ENCODE data around the gene FSHR.

Gene FSHR

DNA sequence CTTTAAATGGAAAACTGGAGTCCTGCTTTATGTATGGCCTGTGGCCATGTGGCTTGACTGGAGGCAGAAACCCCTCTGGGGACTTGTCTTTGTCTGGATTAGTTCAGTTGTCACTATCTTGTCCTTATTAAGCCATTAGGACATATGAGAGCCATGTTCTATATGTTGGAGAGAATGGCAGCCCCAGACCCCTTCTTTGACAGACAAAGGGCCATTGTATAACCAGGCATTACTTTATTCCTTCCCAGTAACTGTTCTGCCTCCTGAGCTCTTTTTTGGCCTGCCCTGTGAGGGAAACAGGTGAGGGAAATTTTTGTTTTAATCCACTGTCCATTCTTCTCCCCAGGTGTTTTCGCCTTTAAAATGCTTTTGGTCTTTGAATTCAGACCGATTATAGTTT lies 43.3 kb downstream of the FSHR start:
- DNase-seq = no peak

DNA sequence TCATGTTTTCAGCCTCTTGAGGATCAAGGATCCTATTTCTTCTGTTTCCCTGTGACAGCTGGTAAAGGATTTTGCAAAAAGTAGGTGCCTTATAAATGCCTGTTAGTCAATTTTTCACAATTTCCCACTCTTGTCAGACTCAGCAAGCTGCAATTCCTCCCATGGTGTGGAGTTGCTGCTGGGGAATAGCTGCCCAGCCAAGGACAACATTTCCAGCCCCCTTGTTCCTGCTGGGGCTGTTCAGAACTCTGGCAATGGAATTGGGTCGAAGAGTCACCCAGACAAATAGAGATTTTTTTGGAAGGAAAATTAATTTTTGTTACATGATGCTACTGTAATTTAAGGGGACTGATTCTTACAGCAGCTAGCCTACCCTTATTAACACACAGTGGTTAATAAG lies 43.7 kb downstream of the FSHR start:
- no peak for DNase-seq

DNA sequence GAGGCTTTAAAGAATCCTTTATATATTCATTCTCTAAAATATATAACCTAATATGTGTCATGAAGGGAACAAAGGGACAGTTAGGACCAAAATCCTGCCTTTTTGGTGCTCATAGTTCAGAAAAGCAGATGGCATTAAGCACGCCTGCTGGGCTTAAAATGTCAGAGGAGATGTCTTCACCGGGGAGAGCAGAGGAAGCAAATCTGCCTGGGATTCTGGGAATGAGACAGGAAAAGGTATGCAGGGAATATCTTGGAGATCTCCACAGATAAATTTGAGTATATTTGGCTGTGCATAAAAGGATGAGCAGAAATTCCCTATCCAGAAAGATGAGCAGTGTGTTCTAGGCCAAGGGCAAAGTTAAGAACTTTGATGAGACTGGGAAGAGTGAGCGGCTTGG lies 45.5 kb downstream of the FSHR start:
- DNase-seq = no peak

DNA sequence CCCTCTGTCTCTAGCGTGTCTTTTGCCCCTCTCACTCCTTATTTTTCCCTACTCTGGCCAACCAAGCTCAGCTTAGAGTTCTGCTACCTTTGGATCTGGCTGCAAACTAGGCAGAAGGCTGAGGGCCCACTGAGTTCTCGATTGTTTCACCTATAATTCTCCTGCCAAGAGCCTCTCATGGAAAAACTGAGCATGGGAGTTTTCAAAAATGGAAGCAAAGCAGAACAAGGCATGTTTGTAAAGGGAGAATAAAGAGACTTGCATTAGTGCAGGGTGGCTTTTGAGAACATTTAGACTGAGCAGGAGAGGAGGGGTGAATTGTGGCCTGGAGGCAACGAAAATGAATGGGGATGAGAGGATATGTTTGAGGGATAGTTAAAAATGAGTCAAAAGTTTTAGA lies 45.9 kb downstream of the FSHR start:
- no peak for DNase-seq

DNA sequence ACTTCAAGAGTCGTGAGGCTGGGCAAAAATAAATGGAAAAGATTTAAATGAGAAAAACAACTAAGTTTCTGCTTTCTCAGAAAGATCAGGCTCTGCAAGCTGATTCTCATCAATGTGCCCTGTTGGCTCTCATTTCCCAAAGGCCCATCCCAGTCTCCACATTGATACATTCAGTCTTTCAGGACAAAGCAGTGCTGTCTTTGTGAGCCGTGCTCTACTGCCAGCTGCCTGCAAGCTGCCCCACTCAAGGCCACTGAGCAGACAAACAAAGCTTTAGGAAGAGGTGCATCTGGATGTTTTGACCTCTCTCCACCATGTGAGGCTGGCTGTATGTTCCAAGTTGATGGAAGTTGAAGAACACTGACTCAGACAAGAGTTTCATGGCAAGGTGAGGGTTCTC lies 48.8 kb downstream of the FSHR start:
- no peak for DNase-seq

DNA sequence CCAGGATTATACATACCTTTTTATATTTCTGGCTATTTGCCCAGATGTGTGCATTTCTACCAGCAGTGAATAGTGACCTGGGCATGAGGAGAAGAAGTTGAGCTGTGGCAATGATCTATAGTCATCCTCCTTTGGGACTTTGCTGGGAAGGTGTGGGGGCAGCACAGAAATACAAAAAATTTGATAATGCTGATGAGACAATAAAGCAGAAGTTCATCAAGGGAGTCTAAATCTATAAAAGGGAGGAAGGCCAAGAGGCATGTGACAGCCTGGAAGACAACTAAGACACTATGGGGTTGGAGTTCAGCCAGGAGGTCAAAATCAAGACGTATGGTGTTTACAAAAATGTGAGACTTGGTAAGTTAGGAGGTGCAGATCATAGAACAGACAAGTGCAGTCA lies 52.2 kb downstream of the FSHR start:
- DNase-seq = no peak

DNA sequence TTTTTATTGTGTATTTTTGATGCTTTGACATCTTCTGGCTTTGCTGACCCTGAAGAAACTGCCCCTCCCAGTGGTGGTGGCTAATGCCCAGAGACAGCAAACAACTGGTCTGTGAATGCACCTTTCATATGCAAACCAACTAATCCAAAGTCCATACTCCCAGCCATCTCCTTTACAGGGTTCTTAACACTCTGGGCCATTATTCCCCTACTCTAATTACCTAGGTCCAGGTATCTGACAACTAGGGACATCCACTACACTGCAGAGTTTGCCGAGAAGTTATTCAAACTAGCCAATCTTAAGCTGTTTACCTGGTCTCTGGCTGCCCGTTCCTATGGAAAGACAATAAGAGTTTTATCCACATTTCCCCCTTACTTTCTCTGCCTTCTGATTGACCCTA lies 73.6 kb downstream of the FSHR start:
- DNase-seq = no peak

DNA sequence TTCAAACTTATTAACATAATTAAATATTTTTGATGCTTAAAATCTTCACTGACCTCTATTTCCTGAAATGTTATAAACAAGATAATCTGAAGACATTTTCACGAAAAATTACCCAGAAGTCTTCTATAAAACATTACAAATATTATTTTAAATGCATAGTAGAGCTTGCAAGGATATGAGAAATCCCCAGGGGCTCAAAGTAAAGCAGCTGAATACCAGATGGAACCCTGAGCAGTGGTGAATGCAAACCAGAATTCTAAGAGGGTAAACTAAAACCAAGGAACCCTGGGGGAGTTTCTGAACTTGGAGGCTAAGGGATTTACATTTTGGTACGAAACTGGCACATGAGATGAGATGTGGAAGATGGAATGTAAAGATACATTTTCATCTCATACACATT lies 83.6 kb downstream of the FSHR start:
- no peak for DNase-seq

DNA sequence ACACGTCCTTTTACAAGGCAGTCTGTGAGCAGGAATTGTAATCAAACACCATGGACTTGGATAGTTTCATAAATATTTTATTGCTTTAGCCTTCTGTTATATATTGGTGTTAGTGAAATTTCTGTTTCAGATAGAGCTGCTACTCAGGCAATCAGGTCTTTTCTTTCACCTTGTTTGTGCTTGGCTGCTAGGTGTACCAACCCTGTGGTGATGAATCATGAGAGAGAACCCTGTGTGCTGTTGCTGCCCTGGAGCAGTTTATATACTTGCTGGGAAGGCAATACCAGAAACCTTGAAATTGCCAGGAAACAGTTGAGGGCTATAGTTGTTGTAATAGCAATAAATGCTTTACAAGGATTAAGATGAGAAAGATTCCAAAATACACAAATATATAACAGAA lies 84.5 kb downstream of the FSHR start:
- no peak for DNase-seq

DNA sequence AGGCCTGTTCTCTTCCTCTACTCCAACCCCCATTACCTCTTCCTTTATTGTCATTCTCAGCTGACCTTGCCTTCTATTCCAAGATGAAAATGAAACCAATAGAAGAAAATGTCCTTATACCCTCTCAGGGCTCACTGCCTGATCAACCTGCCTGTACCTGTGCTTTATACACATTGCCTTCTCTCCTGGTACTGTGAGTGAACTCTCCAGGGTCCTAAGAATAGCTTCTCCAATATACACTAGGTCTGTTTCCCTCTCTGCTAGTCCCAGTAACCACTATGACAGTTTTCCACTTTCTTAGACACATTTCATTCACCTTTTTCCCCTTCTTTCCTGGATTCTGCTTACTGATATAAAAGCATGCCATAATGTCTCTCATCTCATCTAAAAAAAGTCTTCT lies 85.7 kb downstream of the FSHR start:
- no peak for DNase-seq

DNA sequence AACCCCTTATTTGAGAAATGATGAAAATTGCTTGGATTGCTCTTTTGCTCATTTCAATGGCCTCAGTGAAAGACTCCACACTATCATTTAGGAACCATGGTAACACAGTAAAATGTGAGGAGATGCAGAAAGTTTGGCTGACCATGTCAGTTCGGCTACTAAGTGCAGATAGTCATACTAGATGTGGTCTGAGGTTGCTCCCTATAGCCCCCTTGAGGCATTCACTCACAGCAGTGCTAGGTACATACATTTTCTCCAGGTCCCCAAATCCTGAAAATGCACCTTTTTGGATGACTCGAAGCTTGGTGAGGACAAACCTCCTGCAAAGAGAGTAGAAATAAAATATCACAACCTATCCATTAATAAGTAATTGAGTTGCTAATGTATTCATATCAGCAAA lies 86.3 kb downstream of the FSHR start:
- no peak for DNase-seq

DNA sequence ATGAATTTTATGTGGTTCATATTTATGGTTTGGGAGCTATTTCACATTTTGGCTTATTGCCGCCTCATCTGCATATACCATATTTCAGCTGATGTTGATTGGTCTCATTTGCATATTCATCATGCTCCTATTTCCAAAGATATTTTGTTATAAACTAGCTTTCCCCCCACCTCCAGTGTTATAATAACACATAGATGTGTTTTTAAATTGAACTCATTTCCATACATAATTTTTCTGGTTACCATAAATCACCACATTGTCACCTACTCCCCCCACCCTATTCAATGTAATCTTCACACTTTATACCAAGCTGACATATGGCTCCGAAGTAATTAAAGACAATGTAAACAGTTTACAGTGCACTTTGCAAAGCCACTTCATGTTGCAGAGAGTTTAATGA lies 101.2 kb downstream of the FSHR start:
- no peak for DNase-seq

DNA sequence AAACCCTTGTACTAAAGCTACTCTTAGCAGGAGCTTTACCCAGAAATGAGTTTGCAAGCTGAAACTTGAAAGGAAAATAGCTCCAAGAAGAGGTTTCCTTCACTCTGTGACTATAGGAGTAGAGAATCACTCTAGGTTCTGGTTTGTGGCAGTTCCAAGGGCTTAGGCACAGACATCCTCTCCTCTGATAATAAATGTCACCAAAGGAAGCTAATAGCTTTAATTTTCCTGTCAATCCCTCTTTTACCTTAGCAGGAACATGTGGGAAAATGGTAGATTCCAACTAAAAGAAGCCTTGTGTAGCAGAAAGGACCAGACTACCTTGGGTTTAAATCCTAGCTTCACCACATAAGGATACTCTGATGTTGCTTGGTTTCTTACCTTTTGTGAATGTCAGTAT lies 104.0 kb downstream of the FSHR start:
- DNase-seq = no peak

DNA sequence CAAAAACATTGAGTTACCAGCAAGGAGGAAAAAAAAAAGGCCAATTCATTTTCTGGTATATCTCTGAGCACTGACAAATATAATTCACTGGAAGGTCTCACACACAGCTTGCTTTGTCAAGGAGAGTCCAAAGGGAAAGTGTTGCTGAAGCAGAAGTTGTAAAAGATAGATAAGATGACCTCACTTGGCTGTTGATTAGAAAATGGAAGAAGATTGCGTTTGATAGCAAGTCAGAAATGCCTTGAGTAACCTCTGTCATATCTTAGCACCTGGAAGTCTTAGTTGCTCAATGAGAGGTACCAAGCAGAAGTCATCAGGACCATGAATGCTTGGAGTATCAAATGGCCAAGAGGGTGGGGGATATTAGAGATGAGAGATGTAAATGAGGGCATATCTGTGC lies 105.2 kb downstream of the FSHR start:
- no peak for DNase-seq

DNA sequence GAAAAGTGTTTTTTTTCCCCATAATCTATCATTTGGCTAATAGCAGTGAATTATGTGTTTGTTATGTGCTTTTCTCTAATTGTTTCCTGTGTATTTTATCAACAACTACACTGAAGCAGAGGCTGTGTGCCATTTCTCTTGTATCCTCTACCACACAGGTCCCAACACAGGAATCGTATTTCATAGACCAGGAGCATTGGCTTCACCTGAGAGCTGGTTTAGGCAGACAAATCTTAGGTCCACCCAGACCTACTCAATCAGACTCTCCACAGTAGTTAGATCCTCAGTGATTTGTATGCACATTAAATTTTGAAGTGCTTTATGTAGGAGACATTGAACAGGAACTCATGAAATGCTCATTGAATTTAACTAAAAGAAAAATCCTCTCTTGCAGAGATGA lies 109.2 kb downstream of the FSHR start:
- DNase-seq = no peak

DNA sequence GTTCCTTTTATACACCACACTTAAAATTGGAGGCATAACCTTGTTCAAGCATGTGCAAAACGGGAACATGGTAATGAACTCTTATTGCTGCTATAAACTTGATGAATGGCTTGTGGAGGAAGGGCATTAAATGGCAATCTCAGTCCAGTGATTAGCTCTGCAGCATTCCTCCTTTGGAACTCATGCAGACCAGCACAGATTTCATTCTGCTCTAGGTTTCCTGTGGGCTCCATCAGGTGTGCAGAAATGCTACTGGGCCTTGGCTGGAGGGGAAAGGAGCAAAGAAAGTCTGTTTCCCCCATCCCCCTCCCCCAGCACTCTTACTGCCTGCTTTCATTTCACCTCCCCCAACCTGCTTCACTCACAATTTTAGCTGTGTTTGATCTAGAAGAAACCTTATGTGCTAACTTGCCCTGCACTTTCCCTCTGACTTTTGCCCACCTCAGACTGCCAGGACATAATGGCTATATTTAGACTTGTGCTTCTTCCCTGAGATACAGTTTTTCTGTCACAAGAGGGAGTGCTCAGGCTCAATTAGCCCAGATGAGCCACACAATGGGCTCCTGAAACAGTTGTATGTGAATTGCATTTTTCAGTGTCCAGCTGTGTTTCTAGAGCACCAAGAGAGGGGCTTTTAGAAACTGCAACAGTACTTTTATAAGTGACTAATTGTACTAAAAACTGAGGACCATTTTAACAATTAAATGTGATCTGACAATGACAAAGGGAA lies 109.8 kb downstream of the FSHR start:
- no peak for DNase-seq

DNA sequence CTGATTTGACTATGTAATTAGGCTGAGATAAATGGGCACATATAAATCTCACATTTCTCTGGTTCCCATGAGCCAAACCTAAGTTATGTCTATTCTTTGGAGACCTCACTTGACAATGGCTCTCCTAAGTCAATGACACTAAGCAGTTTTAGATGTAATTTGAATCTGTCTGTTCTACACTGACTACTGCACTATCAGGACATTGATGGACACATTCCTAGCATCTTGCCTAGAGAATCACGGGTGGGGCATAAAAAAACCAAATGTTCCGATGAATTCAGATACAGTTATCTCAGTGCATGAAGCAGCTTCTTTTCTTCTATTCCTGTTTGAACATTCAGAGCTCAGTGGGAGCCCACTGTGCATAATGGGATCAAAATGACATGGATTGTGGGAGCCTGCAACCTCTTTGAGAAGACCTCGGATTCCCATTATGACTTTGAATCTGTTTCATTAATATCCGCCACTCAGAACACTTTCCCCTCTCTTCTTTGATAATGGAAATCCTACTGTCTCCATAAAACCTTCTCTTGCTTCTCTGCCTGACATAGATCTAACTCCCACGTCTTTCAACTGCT lies 110.8 kb downstream of the FSHR start:
- no peak for DNase-seq

DNA sequence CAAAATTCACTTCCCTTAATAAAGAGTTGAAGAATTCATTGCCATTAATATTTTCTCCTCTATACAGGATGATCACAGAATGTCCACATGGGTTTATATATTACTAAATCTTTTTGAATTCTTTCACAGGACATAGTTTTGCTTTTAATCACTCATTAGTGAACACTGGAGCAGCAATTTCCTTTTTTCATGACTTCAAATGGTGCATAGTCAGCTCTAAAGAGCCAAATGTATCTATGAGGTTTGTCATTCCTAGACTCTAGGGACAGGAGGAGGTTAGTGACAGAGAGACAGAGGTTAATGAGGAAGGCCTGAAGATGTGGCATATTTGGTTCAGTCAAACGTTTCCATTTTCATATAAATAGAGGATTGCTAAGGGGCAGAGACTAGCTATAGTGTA lies 111.8 kb downstream of the FSHR start:
- no peak for DNase-seq

DNA sequence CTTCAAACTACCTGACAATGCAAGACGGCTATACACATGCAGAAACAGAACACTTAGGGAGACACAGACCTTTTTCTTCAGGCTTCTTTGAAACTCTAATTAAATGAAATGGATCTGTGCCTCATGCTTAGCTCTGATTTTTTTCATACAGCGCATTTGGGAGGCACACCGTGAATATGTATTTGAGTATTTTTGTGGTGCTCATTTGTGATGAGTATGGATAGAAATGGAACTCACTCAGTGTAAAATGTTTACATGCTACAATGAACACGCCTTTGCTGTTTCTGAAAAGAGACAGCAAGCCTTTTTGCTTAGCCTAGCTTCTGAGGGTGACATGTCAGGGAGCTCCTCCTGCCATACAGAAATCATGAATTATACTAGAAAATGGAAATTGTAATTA lies 113.3 kb downstream of the FSHR start:
- no peak for DNase-seq

DNA sequence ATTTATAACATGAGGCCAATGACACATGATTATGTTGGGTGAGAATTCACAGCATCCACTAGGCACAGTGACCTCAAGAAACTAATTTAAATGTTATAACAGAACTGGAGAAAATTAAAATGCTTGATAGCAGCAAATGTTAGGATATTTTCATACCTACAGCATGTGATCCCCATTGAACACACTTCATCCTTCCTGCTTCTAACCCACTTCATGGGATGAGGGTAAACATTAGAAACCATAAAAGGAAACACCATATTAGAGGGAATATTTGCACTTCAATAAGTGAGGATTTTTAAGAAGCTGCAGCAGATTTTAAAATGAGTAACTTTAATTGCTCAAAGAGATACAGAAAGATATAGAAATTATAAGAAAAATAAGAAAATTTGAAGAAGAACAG lies 117.1 kb downstream of the FSHR start:
- DNase-seq = no peak

DNA sequence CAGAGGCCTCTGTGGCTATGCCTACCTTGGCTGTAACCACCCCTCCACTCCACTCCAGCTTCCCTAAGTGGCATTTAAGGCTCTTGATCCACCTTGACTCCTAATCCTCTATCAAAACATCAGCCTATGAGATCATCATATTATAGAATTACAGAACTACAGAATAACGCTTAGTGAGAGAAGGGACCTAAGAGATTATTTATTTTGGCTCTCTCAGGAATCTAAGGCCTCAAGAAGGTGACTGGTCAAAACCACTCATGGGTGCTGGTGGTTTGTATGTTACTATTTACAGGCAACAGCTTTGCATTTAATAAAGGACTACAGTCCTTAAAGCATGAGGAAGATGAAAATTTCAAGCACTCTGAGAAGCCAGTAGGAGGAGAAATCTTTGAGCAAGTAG lies 118.8 kb downstream of the FSHR start:
- DNase-seq = no peak

DNA sequence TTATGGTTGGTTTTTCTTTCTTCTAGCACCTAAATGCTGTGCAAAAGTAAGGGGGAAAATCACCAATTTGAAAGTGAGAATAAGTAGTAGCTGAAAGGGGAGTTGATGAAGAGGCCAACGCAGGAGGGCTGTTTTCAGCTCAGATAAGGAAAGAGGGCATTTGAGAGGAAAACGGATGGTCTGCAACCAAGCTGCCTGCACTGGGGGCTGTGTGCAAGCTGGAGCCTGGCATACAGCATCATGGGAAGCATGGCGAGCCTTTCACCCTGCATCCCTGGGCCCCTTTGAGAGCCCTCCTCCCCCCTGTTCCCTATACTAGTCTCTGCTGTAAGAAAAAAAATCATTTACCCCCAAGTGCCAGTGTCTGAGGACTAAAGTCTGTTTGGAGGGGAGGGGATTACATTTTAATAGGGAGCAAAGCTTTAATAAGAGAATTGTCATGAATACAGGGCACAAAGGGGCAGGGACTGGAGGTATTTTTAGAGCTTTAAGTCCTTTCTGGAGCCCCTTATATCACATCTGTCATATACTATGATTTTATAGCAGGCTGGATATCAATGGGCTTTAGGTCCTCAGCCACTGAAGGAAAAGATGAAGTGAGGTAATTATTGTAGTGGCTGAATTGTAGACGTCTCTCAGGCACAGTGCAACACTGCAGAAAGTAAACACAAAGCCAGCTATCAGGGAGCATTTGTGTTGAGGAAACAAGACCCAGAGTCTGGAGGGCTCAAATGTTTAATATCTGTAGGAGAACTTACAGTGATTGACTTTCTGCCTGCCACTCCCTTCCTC lies 120.7 kb downstream of the FSHR start:
- no peak for DNase-seq

DNA sequence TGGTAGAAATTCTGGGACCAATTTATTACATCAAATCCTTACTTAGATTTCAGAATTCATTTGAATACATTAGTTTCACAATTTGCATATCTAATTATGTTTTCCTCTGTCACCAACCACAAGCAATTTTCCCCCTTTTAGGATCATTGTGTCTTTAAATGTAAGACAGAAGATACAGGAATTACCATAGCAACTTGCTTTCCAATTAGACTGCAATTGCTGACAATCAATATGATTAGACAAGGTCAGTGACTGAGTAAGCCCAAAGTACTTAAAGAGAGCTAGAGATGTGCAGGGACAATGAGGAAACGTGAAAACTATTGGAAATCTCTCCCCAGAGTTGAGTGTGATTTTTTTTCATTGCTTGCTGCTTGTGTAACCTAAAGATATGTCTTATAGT lies 121.4 kb downstream of the FSHR start:
- DNase-seq = no peak

DNA sequence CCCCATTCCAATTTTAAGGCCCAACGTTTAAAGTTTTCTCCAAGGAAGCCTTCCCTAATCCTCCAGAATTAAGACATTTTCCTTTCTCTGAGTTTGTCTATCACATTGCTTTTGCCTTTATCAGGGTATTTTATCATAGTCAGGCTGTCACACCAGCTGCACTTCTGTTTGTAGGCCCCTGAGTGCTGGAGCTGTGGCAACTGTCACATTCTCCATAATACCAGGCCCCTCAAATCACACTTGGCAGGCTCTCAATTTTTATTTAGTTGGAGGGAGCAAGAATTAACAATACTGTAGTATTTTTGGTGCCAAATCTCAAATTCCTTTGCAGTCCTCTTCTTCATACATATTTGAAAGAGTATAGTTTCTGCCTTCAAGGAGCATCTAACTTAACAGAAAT lies 122.2 kb downstream of the FSHR start:
- no peak for DNase-seq

DNA sequence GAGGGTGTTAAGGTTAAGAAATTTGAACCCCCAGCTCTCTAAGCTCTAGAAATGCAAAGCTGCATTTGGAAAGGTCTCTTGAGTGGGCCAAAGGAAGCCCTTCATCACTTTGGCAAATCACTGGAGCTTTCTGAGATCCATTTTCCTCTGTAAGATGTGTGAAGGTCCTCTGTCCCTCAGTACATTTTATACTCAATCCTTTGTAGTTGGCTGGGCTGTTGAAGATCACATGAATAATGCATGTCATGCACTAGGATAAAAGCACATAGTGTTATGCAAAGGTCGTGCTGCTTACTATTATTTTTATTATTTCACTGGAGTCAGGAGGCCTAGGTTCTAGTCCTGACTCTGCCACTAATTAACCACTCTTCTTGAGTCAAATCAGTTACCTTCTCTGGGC lies 124.9 kb downstream of the FSHR start:
- DNase-seq = no peak

Measured in suppressor macrophage treated with lipopolysaccharide for 4 hours (primary cell).